ENCODE results near the gene TSPAN18. TPM values are rescaled to one million over a fixed set of nuclear protein-coding genes. Genes with fewer than 3 reads are reported as not detected.

TSPAN18 gene
- total RNA-seq, 3 donors from 2014 or later: 1.0 to 2.0 (median 1.8) TPM

GRCh38 chr11:44944853-44945235, 218.1 kb downstream of the TSPAN18 start:
- DNase-seq (ENCODE audit: low spot score in 2 of 2): no peak
- Histone ChIP-seq H3K4me3 (no peak overlapping the region), H3K9me3 (no peaks in the 10 kb centered on the region), H3K27ac (peak overlapping the region in 1 of 2 donors; percentile 77), H3K36me3 (no peaks in the 10 kb centered on the region), H3K27me3 (no peaks in the 10 kb centered on the region), H3K4me1 (peaks cover 0 to 8% of the 10 kb centered on the region in 2 donors)
- intact Hi-C loops (cut with DNase I; ENCODE audit: low total_unique reads): loop anchor here (5.0 kb wide), 2 partner anchors 152 to 793 kb away; no protein-coding TSS in a partner anchor
- TF ChIP-seq, protein P1, sequence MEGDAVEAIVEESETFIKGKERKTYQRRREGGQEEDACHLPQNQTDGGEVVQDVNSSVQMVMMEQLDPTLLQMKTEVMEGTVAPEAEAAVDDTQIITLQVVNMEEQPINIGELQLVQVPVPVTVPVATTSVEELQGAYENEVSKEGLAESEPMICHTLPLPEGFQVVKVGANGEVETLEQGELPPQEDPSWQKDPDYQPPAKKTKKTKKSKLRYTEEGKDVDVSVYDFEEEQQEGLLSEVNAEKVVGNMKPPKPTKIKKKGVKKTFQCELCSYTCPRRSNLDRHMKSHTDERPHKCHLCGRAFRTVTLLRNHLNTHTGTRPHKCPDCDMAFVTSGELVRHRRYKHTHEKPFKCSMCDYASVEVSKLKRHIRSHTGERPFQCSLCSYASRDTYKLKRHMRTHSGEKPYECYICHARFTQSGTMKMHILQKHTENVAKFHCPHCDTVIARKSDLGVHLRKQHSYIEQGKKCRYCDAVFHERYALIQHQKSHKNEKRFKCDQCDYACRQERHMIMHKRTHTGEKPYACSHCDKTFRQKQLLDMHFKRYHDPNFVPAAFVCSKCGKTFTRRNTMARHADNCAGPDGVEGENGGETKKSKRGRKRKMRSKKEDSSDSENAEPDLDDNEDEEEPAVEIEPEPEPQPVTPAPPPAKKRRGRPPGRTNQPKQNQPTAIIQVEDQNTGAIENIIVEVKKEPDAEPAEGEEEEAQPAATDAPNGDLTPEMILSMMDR (IDR thresholded peaks at IDR 0.05): no peak
- no peak for TF ChIP-seq POLR2AphosphoS5 (IDR thresholded peaks at IDR 0.05)
- TF ChIP-seq POLR2A (IDR thresholded peaks at IDR 0.05): no peak

DNA sequence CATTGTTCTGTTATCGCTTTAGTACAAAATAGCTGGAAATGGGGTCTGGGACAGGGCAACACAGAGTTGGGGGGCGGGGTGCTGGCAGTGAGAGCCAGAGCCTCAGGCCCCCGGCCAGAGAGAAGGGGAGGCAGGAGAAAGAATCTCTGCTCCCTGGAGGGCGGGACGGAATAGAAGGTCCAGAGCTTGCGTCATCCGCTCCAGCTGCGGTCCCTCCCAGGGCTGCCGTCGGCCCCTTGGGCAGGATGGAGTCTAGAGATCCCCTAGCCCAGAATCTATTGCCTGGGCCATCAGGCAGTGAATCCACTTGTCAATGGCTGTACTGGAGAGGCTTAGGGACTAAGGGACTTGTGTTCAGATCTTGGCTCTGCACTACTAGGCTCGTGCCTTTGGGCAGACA, 218.9 kb downstream of the TSPAN18 start:
- Histone ChIP-seq H3K27ac (peak overlapping the region in 1 of 2 donors; percentile 77), H3K4me3 (no peak overlapping the region), H3K4me1 (peaks cover 0 to 8% of the 10 kb centered on the region in 2 donors), H3K9me3 (no peaks in the 10 kb centered on the region), H3K36me3 (no peaks in the 10 kb centered on the region), H3K27me3 (no peaks in the 10 kb centered on the region)
- no peak for DNase-seq (ENCODE audit: low spot score in 2 of 2)
- TF ChIP-seq POLR2A (IDR thresholded peaks at IDR 0.05) (no peak), POLR2AphosphoS5 (IDR thresholded peaks at IDR 0.05) (no peak)
- TF ChIP-seq, protein P1 (IDR thresholded peaks at IDR 0.05): no peak
- intact Hi-C loops (cut with DNase I; ENCODE audit: low total_unique reads): loop anchor here (5.0 kb wide), 1 partner anchor 793 kb away; no protein-coding TSS in a partner anchor

- Histone ChIP-seq H3K36me3 (no peaks in the 10 kb centered on the region), H3K4me1 (peaks cover 0 to 8% of the 10 kb centered on the region in 2 donors), H3K9me3 (no peaks in the 10 kb centered on the region), H3K27ac (peak overlapping the region in 1 of 2 donors; percentile 77), H3K4me3 (no peak overlapping the region), H3K27me3 (no peaks in the 10 kb centered on the region)
- intact Hi-C loops (cut with DNase I; ENCODE audit: low total_unique reads): loop anchor here (5.0 kb wide), 1 partner anchor 794 kb away; no protein-coding TSS in a partner anchor
- no peak for DNase-seq (ENCODE audit: low spot score in 2 of 2)
- TF ChIP-seq POLR2A (IDR thresholded peaks at IDR 0.05) (no peak), POLR2AphosphoS5 (IDR thresholded peaks at IDR 0.05) (no peak)
- TF ChIP-seq, protein P1 (IDR thresholded peaks at IDR 0.05): no peak
These were observed 219.5 kb downstream of the TSPAN18 start for GRCh38 chr11:44946263-44946662.

GRCh38 chr11:44947114-44947513, 220.4 kb downstream of the TSPAN18 start:
- Histone ChIP-seq H3K36me3 (no peaks in the 10 kb centered on the region), H3K9me3 (no peaks in the 10 kb centered on the region), H3K4me1 (peaks cover 0 to 8% of the 10 kb centered on the region in 2 donors), H3K4me3 (no peak overlapping the region), H3K27me3 (no peaks in the 10 kb centered on the region), H3K27ac (peak overlapping the region; percentile 33 to 77)
- no peak for DNase-seq (ENCODE audit: low spot score in 2 of 2)
- intact Hi-C loops (cut with DNase I; ENCODE audit: low total_unique reads): loop anchor here (5.0 kb wide), 1 partner anchor 795 kb away; no protein-coding TSS in a partner anchor
- TF ChIP-seq POLR2AphosphoS5 (IDR thresholded peaks at IDR 0.05) (no peak), POLR2A (IDR thresholded peaks at IDR 0.05) (no peak)
- TF ChIP-seq, protein P1 (IDR thresholded peaks at IDR 0.05): no peak

DNA sequence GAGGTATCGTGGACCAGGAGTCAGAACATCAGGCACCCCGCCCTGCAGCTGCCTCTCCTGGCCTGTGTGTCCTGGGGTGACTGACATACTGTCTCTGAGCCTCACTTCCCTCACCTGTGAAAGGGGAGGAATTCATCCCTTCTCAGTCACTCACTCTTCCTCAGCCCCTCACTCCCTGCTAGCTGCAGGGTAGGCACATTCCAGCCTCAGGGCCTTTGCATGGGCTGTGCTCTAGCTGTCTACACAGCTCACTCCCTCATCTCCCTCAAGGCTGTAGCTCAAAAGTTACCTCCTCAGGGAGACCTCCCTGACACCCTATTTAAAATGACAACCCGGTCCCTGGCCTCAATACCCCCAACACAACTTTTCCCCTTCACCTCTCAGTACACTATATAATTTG, 221.4 kb downstream of the TSPAN18 start:
- Histone ChIP-seq H3K4me3 (no peak overlapping the region), H3K36me3 (no peaks in the 10 kb centered on the region), H3K9me3 (no peaks in the 10 kb centered on the region), H3K27ac (peak overlapping the region in 1 of 2 donors; percentile 77), H3K4me1 (peaks cover 0 to 4% of the 10 kb centered on the region in 2 donors), H3K27me3 (no peaks in the 10 kb centered on the region)
- no peak for DNase-seq (ENCODE audit: low spot score in 2 of 2)
- intact Hi-C loops (cut with DNase I; ENCODE audit: low total_unique reads): loop anchor here (5.0 kb wide), 1 partner anchor 796 kb away; no protein-coding TSS in a partner anchor
- TF ChIP-seq POLR2AphosphoS5 (IDR thresholded peaks at IDR 0.05) (no peak), POLR2A (IDR thresholded peaks at IDR 0.05) (no peak)
- TF ChIP-seq, protein P1 (IDR thresholded peaks at IDR 0.05): no peak

All from breast epithelium (tissue), 4 donors.